AG08396 (cell line): Measurements from ENCODE around the gene AHNAK.
"Not testable (repeated sequence)": the region's sequence is repeated elsewhere in the genome, so short reads cannot be mapped to it uniquely, and the experiment has no call there.

Experiments
- DNase-seq: peaks from one replicate; pipeline ENCODE4 v3.0.0; 2012; ENCODE audit warnings: low spot score, mixed read lengths

The AHNAK gene

GRCh38 chr11:62457478-62457877 lies 89.1 kb downstream of the AHNAK start:
- no peak for DNase-seq

DNA sequence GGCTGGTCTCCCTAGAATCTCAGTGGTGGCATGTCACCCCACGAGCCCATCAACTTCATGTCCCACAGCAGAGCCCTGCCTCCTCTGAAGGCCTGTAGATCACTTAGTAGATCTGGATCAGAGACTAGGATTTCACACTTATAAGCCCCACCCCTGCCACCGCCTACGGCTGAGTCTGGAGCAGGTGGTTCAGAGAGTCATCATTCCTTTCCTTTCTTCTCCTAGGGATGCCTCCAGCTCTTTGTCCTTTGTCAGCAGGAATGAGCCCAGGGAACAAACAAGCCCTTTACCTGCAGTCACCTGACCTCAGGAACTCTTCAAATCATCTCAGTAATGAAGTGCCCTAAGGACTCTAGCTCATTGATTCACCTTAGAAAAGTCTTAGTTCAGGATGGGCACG lies 90.0 kb downstream of the AHNAK start:
- DNase-seq = no peak

GRCh38 chr11:62452839-62453468 lies 93.7 kb downstream of the AHNAK start:
- no peak for DNase-seq

DNA sequence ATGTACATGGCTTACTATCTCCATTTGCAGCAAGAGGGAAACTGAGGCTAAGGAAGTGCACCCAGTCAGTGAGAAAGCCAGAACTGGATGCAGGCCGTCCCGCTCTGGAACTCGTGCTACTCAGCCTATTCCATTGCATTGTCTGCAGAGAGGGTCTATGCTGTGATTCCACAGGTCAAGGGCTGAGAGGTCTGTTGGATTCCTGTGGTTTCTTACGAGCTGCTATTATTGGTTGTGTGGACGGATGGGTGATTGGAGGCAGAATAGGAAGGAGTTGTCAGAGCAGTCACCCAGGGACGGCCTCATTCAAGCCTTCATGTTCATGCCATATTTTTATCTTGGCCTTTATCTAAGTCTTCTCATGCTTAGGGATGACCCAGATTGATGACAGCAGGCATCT lies 94.3 kb downstream of the AHNAK start:
- no peak for DNase-seq

GRCh38 chr11:62451241-62451621 lies 95.4 kb downstream of the AHNAK start:
- DNase-seq = no peak

DNA sequence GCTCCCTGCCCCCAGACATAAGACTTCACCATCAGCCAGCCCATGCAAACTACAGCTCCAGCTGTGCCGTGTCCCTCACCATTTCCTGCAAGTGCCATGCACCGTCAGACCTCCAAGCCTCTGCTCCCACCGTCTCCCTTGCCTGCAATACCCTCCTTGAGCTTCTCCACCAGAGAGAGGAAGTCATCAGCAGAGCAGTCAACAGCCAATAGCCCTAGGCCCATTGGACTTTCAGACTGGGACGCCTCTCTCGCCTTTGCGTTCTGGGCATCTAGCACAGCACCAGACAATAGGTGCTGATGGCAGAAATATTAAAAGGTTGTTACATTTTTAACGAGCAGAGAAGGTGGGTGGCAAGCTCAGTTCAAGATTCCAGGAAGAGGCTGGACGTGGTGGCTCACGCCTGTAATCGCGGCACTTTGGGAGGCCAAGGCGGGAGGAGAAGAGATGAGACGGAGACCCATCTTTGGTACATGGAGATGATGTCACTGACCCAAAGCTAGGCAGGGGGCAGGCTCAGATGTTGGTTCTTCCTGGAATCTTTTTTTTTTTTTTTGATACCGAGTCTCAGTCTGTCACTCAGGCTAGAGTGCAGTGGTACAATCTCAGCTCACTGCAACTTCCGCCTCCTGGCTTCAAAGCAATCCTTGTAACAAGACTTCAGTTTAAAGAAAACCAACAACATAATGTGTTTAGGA lies 95.9 kb downstream of the AHNAK start:
- DNase-seq = no peak

DNA sequence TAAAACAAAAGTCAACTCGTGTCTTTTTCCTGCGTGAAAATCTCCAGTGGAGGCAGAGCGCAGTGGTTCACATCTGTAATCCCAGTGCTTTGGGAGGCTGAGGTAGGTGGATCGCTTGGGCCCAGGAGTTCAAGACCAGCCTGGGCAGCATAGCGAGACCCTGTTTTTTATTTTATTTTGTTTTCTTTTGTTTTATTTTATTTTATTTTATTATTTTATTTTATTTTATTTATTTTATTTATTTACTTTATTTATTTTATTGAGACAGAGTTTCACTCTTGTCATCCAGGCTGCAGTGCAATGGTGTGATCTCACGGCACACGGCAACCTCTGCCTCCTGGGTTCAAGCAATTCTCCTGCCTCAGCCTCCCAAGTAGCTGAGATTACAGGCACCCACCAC lies 96.7 kb downstream of the AHNAK start:
- DNase-seq = not testable (repeated sequence)

DNA sequence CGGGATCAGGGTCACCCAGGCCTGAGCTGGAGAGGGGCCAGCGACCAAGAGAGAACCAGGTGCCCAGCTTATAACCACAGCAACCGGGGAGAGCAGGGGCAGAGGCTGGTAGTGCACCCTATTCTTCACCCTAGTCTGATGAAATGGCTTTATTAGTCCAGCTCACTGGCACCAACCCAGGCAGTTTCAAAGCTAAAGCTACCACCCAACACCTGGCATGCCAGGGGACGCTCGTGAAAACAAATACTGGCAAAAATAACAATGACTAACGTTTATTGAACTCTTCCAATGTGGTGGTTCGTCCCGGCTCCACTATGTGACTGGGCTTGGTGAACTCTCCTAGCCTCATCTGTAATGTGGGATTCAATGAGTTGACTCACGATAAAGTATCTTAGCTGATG lies 97.2 kb downstream of the AHNAK start:
- DNase-seq = no peak

DNA sequence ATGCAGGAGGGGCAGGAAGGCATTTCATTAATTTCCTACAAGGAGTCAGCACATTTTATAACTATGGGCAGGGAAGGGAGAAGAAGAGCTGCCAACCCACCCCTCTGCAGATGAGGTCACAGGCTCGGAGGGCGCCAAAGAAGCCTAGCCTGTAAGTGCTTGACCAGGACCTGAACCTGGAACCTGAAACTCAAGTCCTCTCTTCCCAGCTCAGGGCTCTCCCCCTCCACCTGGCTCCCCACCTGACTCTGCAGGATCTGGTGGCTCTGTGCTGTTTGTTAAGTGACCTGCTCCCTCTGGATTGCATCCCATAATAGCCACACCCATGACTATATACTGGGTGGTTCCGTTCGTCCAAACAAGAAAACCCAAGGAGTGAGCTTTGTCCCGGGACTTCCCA lies 100.5 kb downstream of the AHNAK start:
- DNase-seq = no peak

DNA sequence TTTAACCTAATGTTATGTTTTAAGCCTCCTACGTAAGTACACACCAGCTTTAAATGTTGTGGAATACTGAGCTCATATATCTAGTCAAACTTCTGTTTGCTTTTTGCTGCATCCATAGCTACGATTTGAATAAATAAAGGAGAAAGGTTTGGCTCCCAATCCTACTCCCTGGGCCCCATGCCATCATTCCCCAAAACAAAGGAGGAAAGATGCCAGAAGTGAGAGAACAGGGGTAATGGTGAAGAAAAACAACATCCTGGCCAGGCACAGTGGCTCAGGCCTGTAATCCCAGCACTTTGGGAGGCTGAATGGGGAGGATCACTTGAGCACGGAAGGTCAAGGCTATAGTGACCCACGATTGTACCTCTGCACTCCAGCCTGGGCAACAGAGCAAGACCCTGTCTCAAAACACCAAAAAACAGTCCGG lies 101.3 kb downstream of the AHNAK start:
- peak; percentile 43 for DNase-seq

DNA sequence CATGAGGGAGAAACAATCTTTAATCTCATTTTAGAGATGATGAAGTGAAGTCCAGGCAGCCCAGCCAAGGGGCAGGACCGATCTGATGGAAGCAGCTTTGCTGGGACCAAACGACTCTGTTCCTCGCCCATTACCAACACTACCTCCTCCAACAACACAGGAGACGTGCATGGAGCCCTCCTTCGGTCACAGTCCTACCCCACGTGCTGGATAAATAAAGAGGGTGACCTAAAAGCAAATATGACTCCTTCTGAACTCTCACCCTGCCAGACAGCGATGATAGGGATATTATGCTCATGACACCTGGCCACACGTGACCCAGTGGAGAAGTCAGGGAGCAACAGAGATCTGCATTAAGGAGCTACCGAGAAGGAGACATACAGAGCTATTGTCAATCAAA lies 101.8 kb downstream of the AHNAK start:
- no peak for DNase-seq

GRCh38 chr11:62444236-62444833 lies 102.3 kb downstream of the AHNAK start:
- peak; percentile 94 for DNase-seq

GRCh38 chr11:62443390-62444235 lies 103.0 kb downstream of the AHNAK start:
- DNase-seq = peak; percentile 34

DNA sequence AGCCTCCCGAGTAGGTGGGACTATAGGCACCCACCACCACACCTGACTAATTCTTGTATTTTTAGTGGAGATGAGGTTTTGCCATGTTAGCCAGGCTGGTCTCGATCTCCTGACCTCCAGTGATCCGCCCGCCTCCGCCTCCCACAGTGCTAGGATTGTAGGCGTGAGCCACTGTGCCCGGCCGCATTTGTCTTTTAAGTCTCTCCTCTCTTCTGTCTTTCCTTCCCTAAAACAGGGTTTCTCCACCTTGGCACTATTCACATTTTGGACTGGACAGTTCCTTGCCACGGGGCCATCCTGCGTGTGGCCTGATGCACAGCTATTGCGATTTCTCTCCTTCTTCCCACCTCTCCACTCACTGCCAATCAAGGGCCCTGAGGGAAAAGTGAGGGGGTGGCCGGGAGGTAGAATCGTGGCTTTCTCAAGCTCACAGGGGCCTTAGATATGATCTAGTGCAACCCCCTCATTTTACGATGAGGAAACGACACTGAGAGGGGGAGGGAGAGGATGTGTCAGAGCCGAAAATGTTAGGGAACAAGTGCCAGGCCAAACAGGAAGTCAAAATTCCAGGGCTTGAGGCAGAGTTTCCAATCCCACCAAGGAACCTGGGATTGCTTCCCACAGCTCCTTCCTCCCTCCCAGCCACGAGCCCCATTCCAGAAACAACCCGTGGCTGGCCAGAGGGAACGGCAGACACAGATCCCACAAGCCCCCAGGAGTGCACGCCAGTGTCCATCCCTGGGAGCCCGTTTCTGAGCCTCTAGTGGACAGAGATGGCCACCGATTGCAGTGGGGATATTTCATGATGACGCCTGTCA lies 106.6 kb downstream of the AHNAK start:
- peak; percentile 46 for DNase-seq

GRCh38 chr11:62438641-62439040 lies 108.0 kb downstream of the AHNAK start:
- no peak for DNase-seq

DNA sequence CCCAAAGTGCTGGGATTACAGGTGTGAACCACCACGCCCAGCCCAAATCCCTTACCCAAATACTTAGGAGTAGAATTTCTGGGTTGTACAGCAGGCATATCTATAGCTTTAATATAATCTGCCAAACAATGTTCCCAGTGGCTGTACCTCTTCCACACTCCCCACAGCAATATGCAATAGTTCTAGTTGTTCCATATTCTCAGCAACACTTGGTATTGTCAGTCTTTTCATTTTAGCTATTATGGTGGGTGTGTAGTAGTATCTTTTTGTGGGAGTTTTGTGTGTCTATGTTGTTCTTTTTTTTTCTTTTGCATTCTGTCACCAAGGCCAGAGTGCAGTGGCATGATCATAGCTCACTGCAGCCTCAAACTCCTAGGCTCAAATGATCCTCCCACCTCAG lies 109.0 kb downstream of the AHNAK start:
- DNase-seq = no peak

DNA sequence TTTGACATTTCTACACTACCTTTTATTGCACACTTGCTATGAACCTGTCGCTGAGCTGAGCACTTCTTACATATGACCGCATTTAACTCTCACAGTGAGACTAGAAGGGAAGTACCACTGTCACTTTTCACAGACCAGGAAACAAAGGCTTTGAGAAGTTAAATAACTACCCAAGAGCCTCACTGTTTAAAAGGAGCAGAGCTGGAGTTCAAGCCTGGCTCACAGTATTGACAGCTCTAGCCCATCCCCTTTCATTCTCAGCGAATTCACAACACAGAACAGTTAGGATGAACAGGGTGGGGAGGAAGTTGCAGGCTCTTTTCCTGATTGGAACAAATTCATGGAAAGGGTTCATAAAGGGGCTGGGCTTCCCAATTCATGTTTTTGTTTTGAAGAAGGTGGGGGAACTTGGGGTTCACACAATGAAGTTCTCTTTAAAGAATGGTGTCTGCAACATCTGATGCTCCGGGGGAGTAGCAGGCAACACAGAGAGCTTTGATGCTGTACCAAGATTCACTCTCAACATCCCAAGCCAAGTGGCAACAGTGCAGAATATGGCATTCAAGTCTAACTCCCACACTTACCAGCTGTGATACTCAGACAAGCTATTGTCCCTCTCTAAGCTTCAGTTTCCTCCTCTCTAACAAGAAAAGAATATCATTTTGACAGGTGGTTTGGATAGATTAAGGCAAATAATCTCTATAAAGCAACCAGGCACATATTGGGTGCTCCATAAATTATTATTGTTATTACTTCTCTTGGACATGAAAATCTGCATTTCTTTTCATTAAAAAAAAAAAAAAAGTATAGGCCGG lies 110.6 kb downstream of the AHNAK start:
- DNase-seq = no peak

DNA sequence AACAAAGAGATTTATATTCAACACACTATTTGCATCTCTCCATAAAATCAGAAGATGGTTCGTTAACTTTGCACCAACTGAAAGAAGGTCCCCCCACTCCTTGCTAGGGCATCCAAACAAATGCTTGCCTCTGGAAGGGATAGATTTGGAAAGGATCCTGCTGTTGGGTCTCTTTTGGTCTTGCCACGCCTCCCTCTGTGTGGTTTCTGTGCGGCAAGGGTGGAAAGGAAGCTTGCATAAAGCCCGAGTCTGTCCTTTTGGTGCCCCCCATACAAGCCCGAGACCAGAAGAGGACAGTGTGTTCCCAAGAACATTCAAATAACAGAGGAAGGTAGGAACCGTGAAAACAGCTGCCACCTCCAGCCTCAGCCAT lies 112.7 kb downstream of the AHNAK start:
- no peak for DNase-seq

GRCh38 chr11:62433141-62433903 lies 113.3 kb downstream of the AHNAK start:
- no peak for DNase-seq

DNA sequence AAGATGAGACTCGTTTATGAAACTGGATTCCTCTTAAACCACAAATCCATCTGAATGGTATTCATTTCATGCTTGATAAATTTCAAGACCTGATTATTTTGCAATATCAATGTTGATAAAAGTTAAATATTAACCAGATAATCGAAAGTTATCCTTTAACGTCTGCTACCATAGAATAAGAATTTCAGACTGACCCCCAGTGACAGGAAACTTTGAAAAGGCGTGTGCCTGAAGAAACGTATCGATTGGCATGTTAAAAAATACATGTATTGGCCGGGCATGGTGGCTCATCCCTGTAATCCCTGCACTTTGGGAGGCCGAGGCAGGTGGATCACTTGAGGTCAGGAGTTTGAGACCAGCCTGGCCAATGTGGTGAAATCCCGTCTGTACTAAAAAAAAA lies 113.9 kb downstream of the AHNAK start:
- DNase-seq = no peak
